Measurements from ENCODE around the gene SLC25A22.

DNA sequence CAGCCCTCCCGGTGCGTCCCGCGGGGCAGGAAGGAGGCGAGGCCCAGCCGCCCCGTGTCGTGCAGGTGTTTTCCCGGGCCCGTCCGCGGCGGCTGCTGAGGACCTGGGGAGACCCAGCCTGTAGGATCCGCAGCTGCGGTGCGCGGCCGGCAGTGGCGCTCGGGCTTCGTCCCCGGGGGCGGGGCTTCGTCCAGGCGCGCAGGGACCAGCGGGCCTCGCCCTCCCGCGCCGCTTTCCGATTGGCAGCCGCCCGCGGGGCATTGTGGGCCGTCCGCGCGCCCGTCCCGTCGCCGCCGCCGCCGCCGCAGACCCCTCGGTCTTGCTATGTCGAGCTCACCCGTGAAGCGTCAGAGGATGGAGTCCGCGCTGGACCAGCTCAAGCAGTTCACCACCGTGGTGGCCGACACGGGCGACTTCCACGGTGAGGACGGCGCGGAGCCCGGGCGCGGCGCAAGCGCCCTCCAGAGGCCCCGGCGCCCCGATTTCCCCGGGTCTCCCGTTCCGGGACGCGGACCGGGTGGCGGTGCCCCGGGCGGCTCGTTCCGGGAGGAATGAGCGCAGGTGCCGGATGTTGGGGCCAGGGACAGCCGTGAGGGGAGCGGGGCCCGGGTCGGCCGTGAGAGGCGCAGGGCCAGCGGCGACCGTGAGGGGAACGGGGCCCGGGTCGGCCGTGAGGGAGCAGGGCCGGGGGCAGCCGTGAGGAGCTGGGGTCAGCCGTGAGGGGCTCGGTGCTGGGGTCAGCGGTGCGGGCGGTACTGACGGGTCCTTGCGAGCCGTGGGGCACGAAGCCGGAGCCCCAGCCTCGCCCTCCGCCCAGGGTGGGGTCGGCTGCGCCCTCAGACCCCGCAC is 50.7 kb downstream of the SLC25A22 start, which contains the start of gene TALDO1:
- TF ChIP-seq, protein P1, sequence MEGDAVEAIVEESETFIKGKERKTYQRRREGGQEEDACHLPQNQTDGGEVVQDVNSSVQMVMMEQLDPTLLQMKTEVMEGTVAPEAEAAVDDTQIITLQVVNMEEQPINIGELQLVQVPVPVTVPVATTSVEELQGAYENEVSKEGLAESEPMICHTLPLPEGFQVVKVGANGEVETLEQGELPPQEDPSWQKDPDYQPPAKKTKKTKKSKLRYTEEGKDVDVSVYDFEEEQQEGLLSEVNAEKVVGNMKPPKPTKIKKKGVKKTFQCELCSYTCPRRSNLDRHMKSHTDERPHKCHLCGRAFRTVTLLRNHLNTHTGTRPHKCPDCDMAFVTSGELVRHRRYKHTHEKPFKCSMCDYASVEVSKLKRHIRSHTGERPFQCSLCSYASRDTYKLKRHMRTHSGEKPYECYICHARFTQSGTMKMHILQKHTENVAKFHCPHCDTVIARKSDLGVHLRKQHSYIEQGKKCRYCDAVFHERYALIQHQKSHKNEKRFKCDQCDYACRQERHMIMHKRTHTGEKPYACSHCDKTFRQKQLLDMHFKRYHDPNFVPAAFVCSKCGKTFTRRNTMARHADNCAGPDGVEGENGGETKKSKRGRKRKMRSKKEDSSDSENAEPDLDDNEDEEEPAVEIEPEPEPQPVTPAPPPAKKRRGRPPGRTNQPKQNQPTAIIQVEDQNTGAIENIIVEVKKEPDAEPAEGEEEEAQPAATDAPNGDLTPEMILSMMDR (IDR thresholded peaks at IDR 0.05) = peak in 3 of 4 donors; percentile 14 to 35 (median 20)
- TF ChIP-seq POLR2A (IDR thresholded peaks at IDR 0.05) = peak; percentile 70
